Forelimb muscle (tissue), 1 donor: Measurements from ENCODE around the gene ABTB1. TPM values are rescaled to one million over a fixed set of nuclear protein-coding genes. Genes with fewer than 3 reads are reported as not detected.

Experiments
- DNase-seq: peaks from one replicate; pipeline ENCODE4 v3.0.0-alpha.2; 2013; ENCODE audit warnings: low read depth
- polyA plus RNA-seq: library from polyadenylated mRNA; unstranded; fragments of 120-200 nt; gene quantifications from one replicate; pipeline ENCODE4 v1.2.1, GENCODE V29; 2013; ENCODE audit not compliant: insufficient read length

ABTB1 gene
- polyA plus RNA-seq, 1 donor = 16.5 TPM

GRCh38 chr3:127719369-127719768 is 46.6 kb downstream of the ABTB1 start:
- DNase-seq = no peak

- no peak for DNase-seq
Observed at GRCh38 chr3:127720161-127720823, 47.5 kb downstream of the ABTB1 start.

- DNase-seq = no peak
Observed at GRCh38 chr3:127720985-127721935, 48.5 kb downstream of the ABTB1 start.

GRCh38 chr3:127722091-127722784 is 49.5 kb downstream of the ABTB1 start:
- DNase-seq = no peak

GRCh38 chr3:127723011-127723567 is 50.3 kb downstream of the ABTB1 start:
- no peak for DNase-seq

GRCh38 chr3:127726894-127727293 is 54.1 kb downstream of the ABTB1 start:
- DNase-seq = no peak

GRCh38 chr3:127728417-127729015 is 55.8 kb downstream of the ABTB1 start:
- DNase-seq = no peak

- DNase-seq = no peak
Observed at GRCh38 chr3:127729556-127730056, 56.9 kb downstream of the ABTB1 start.

- no peak for DNase-seq
Observed at GRCh38 chr3:127730171-127730570, 57.4 kb downstream of the ABTB1 start.

Other genes with a start within 250 kb of the ABTB1 start
- 19.8 TPM for gene TPRA1, start 82.2 kb upstream of the ABTB1 start, polyA plus RNA-seq
- gene MCM2, start 74.5 kb upstream of the ABTB1 start, polyA plus RNA-seq = 17.5 TPM
- 5.0 TPM for gene PODXL2, start 43.8 kb upstream of the ABTB1 start, polyA plus RNA-seq
- 24.5 TPM for gene MGLL, start 149.6 kb downstream of the ABTB1 start, polyA plus RNA-seq
- 25.6 TPM for gene KBTBD12, start 242.3 kb downstream of the ABTB1 start, polyA plus RNA-seq